HUDEP-2 (cell line): ENCODE data around the gene FAM163B.

Source experiments
- DNase-seq, 76 experiments: peaks; one replicate each; lab custom pipeline; 2025; ENCODE audit not compliant: unreplicated experiment in 76 of 76; lab: John Stamatoyannopoulos, UW

Gene FAM163B

GRCh38 chr9:133584559-133585476 is 24.4 kb downstream of the FAM163B start:
- DNase-seq: no peak

GRCh38 chr9:133584167-133584558 is 25.0 kb downstream of the FAM163B start:
- DNase-seq: no peak

- DNase-seq: no peak
Measured at GRCh38 chr9:133583586-133583985, 25.6 kb downstream of the FAM163B start.

GRCh38 chr9:133583111-133583510 is 26.1 kb downstream of the FAM163B start:
- no peak for DNase-seq

- no peak for DNase-seq
Measured at GRCh38 chr9:133582501-133583045, 26.6 kb downstream of the FAM163B start.

- DNase-seq: no peak
Measured at GRCh38 chr9:133581513-133582343, 27.5 kb downstream of the FAM163B start.

- DNase-seq: no peak
Measured at GRCh38 chr9:133581011-133581410, 28.2 kb downstream of the FAM163B start.

GRCh38 chr9:133580419-133580738 is 28.8 kb downstream of the FAM163B start:
- DNase-seq: no peak

GRCh38 chr9:133579601-133580418 is 29.4 kb downstream of the FAM163B start:
- DNase-seq: no peak

- no peak for DNase-seq
Measured at GRCh38 chr9:133578524-133579441, 30.4 kb downstream of the FAM163B start.

- DNase-seq: no peak
Measured at GRCh38 chr9:133577737-133578112, 31.5 kb downstream of the FAM163B start.

GRCh38 chr9:133576875-133577736 is 32.1 kb downstream of the FAM163B start:
- no peak for DNase-seq

GRCh38 chr9:133576031-133576874 is 32.9 kb downstream of the FAM163B start:
- DNase-seq: no peak

- no peak for DNase-seq
Measured at GRCh38 chr9:133575186-133576030, 33.8 kb downstream of the FAM163B start.

- DNase-seq: no peak
Measured at GRCh38 chr9:133574771-133575170, 34.4 kb downstream of the FAM163B start.

- DNase-seq: no peak
Measured at GRCh38 chr9:133573791-133574515, 35.2 kb downstream of the FAM163B start.
